K562 (cell line): ENCODE results near the gene ZNF776. TPM values are rescaled to one million over a fixed set of nuclear protein-coding genes. Genes with fewer than 3 reads are reported as not detected.

Source experiments
- FOXJ3 ChIP-seq: sonication (generic); formaldehyde crosslinking; IDR thresholded peaks from 2 replicates; pipeline ENCODE4 v1.4.0; 2020; ENCODE audit warnings: mild to moderate bottlenecking, missing genetic modification reagents
- FOXM1 ChIP-seq, 2 experiments: fragments of 450-650 bp in 1 of 2; sonication (generic) in 1 of 2; formaldehyde crosslinking in 1 of 2; IDR thresholded peaks; 2 replicates each; pipeline versions ENCODE4 v1.6.1 to v1.9.0; 2017 to 2022; ENCODE audit warnings: low read depth in 2 of 2, mild to moderate bottlenecking in 2 of 2, missing genetic modification reagents in 1 of 2, moderate library complexity in 1 of 2
- HMGN3 ChIP-seq: IDR thresholded peaks from 2 replicates; pipeline ENCODE4 v1.6.1; 2011; ENCODE audit warnings: borderline replicate concordance, low read depth, mild to moderate bottlenecking, mixed read lengths, low read length; ENCODE audit not compliant: insufficient read length; ENCODE audit errors: extremely low read depth
- KDM1A ChIP-seq, 2 experiments: fragments of 450-650 bp; IDR thresholded peaks; 2 replicates each; pipeline ENCODE4 v1.6.1; 2016; ENCODE audit warnings: mild to moderate bottlenecking in 2 of 2
- KLF16 ChIP-seq: IDR thresholded peaks from 2 replicates; pipeline ENCODE4 v1.6.1; 2016; ENCODE audit warnings: antibody characterized with exemption
- MXI1 ChIP-seq: IDR thresholded peaks from 2 replicates; pipeline ENCODE4 v1.6.1; 2011; ENCODE audit warnings: low read depth, mild to moderate bottlenecking, improper control_type of control experiment, low read length
- XRCC4 ChIP-seq: IDR thresholded peaks from one replicate; pipeline ENCODE4 v1.6.1; 2011; ENCODE audit not compliant: insufficient read depth, insufficient read length; ENCODE audit errors: extremely low read depth
- YBX1 ChIP-seq: fragments of 450-650 bp; IDR thresholded peaks from 2 replicates; pipeline ENCODE4 v1.7.1; 2016; ENCODE audit warnings: mild to moderate bottlenecking
- ZKSCAN8 ChIP-seq: fragments of 200-800 bp; sonication (Bioruptor generic); IDR thresholded peaks from 2 replicates; pipeline ENCODE4 v1.6.1; 2016; ENCODE audit warnings: missing genetic modification characterization, missing compliant biosample characterization
- ZNF133 ChIP-seq: fragments of 250-450 bp; sonication (Bioruptor Pico); IDR thresholded peaks from 2 replicates; pipeline ENCODE4 v1.4.0; 2020; ENCODE audit warnings: mild to moderate bottlenecking
- ZNF561 ChIP-seq: fragments of 450-650 bp; formaldehyde crosslinking; conservative IDR thresholded peaks from 2 replicates; pipeline ENCODE4 v1.4.0; 2020; ENCODE audit warnings: mild to moderate bottlenecking, moderate library complexity
- polyA plus RNA-seq, 8 experiments: library from polyadenylated mRNA; depleted of rRNA in 4 of 8; stranded (reverse) in 5 of 8; unstranded in 3 of 8; fragments of >200 nt; fragmentation: Nextera tagmentation in 2 of 8; fragmentation: Illumina TruSeq in 1 of 8; extraction: Ambion mirVana in 2 of 8; extraction: Trizol in 1 of 8; gene quantifications; 2 replicates each; pipeline versions ENCODE4 v1.2.1 to v1.2.3, GENCODE V29; 2011 to 2014; ENCODE audit warnings: inconsistent platforms in 1 of 8, missing spikeins in 1 of 8
- total RNA-seq, 7 experiments: library from RNA; depleted of rRNA in 6 of 7; stranded (reverse); fragments of >200 nt in 6 of 7; fragmentation: Illumina TruSeq in 2 of 7; extraction: Trizol in 2 of 7; gene quantifications; 2 replicates each; pipeline versions ENCODE4 v1.2.1 to v1.2.3, GENCODE V29; 2011 to 2021; ENCODE audit warnings: low replicate concordance in 1 of 7
- TF ChIP-seq, protein P1 (sequence below), 2 experiments: fragments of 450-650 bp in 1 of 2; sonication (generic) in 1 of 2; formaldehyde crosslinking in 1 of 2; IDR thresholded peaks; 2 replicates each; pipeline versions ENCODE4 v1.7.1 to v1.9.0; 2016 to 2022; ENCODE audit warnings: inconsistent platforms in 1 of 2, mild to moderate bottlenecking in 1 of 2, missing genetic modification reagents in 1 of 2
- TF ChIP-seq, protein P2 (sequence below): sonication (generic); formaldehyde crosslinking; IDR thresholded peaks from 2 replicates; pipeline ENCODE4 v1.8.0; 2022; ENCODE audit warnings: mild to moderate bottlenecking, missing genetic modification reagents, borderline replicate concordance
- TF ChIP-seq, protein P3 (sequence below): fragments of 250-450 bp; sonication (Bioruptor Pico); IDR thresholded peaks from 2 replicates; pipeline ENCODE4 v1.4.0; 2020; ENCODE audit warnings: mild to moderate bottlenecking, moderate library complexity
- TF ChIP-seq, protein P4 (sequence below), 2 experiments: fragments of 450-650 bp in 1 of 2; sonication (generic) in 1 of 2; formaldehyde crosslinking; conservative IDR thresholded peaks; 2 replicates each; pipeline versions ENCODE4 v1.4.0 to v1.8.1; 2020 to 2022; ENCODE audit warnings: mild to moderate bottlenecking in 1 of 2, missing genetic modification reagents in 1 of 2

ZNF776 gene
- total and polyA plus RNA-seq, 9 of the 15 experiments (the other 6 are each of a cell fraction or from before 2014, with no cell fraction given) = 2.2 to 16.9 (median 8.2) TPM

DNA sequence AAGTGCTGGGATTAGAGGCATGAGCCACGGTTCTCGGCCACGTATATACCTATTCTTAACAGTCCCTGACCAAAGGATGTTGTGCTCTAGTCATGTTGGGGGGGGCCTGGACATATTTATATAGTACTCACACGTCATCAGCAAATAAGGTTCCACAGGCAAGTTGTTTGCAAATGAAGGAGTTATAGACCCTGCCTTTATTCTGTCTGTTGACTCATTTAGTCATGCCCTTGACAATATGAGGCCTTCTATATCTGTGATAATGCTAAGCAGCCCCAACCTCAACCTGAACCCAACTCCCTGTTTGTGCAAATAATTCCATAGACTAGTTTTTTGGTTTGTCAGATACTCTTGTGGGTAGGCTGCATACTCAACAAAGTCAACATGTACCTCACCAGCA is 31.7 kb downstream of the ZNF776 start (continued):
- TF ChIP-seq, protein P1, sequence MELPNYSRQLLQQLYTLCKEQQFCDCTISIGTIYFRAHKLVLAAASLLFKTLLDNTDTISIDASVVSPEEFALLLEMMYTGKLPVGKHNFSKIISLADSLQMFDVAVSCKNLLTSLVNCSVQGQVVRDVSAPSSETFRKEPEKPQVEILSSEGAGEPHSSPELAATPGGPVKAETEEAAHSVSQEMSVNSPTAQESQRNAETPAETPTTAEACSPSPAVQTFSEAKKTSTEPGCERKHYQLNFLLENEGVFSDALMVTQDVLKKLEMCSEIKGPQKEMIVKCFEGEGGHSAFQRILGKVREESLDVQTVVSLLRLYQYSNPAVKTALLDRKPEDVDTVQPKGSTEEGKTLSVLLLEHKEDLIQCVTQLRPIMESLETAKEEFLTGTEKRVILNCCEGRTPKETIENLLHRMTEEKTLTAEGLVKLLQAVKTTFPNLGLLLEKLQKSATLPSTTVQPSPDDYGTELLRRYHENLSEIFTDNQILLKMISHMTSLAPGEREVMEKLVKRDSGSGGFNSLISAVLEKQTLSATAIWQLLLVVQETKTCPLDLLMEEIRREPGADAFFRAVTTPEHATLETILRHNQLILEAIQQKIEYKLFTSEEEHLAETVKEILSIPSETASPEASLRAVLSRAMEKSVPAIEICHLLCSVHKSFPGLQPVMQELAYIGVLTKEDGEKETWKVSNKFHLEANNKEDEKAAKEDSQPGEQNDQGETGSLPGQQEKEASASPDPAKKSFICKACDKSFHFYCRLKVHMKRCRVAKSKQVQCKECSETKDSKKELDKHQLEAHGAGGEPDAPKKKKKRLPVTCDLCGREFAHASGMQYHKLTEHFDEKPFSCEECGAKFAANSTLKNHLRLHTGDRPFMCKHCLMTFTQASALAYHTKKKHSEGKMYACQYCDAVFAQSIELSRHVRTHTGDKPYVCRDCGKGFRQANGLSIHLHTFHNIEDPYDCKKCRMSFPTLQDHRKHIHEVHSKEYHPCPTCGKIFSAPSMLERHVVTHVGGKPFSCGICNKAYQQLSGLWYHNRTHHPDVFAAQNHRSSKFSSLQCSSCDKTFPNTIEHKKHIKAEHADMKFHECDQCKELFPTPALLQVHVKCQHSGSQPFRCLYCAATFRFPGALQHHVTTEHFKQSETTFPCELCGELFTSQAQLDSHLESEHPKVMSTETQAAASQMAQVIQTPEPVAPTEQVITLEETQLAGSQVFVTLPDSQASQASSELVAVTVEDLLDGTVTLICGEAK (IDR thresholded peaks at IDR 0.05) = no peak
- TF ChIP-seq, protein P1 (CRISPR knock-in tag; IDR thresholded peaks at IDR 0.05) = no peak
- TF ChIP-seq FOXJ3 (CRISPR knock-in tag) = no peak
- TF ChIP-seq, protein P2, sequence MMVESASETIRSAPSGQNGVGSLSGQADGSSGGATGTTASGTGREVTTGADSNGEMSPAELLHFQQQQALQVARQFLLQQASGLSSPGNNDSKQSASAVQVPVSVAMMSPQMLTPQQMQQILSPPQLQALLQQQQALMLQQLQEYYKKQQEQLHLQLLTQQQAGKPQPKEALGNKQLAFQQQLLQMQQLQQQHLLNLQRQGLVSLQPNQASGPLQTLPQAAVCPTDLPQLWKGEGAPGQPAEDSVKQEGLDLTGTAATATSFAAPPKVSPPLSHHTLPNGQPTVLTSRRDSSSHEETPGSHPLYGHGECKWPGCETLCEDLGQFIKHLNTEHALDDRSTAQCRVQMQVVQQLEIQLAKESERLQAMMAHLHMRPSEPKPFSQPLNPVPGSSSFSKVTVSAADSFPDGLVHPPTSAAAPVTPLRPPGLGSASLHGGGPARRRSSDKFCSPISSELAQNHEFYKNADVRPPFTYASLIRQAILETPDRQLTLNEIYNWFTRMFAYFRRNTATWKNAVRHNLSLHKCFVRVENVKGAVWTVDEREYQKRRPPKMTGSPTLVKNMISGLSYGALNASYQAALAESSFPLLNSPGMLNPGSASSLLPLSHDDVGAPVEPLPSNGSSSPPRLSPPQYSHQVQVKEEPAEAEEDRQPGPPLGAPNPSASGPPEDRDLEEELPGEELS (CRISPR knock-in tag) = no peak
- no peak for TF ChIP-seq ZNF133 (CRISPR knock-in tag)
- no peak for TF ChIP-seq XRCC4
- no peak for TF ChIP-seq ZNF561 (CRISPR knock-in tag)
- TF ChIP-seq, protein P3, sequence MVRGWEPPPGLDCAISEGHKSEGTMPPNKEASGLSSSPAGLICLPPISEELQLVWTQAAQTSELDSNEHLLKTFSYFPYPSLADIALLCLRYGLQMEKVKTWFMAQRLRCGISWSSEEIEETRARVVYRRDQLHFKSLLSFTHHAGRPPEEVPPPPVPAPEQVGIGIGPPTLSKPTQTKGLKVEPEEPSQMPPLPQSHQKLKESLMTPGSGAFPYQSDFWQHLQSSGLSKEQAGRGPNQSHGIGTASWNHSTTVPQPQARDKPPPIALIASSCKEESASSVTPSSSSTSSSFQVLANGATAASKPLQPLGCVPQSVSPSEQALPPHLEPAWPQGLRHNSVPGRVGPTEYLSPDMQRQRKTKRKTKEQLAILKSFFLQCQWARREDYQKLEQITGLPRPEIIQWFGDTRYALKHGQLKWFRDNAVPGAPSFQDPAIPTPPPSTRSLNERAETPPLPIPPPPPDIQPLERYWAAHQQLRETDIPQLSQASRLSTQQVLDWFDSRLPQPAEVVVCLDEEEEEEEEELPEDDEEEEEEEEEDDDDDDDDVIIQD (CRISPR knock-in tag) = no peak
- no peak for TF ChIP-seq YBX1
- TF ChIP-seq, protein P4, sequence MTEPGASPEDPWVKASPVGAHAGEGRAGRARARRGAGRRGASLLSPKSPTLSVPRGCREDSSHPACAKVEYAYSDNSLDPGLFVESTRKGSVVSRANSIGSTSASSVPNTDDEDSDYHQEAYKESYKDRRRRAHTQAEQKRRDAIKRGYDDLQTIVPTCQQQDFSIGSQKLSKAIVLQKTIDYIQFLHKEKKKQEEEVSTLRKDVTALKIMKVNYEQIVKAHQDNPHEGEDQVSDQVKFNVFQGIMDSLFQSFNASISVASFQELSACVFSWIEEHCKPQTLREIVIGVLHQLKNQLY (CRISPR knock-in tag; conservative IDR thresholded peaks at IDR 0.05) = no peak
- TF ChIP-seq ZKSCAN8 = no peak
- no peak for TF ChIP-seq KLF16
- no peak for TF ChIP-seq KDM1A (IDR thresholded peaks at IDR 0.05)
- no peak for TF ChIP-seq FOXM1 (IDR thresholded peaks at IDR 0.05; ENCODE audit: low read depth)
- TF ChIP-seq FOXM1 (CRISPR knock-in tag; IDR thresholded peaks at IDR 0.05; ENCODE audit: low read depth) = no peak
- TF ChIP-seq HMGN3 = no peak
- TF ChIP-seq MXI1 = no peak
